ENCODE results near the gene SYT13.
"Not testable (repeated sequence)": the region's sequence is repeated elsewhere in the genome, so short reads cannot be mapped to it uniquely, and the experiment has no call there.

Gene SYT13

GRCh38 chr11:45270946-45271716 lies 15.0 kb downstream of the SYT13 start:
- no peak for DNase-seq

- DNase-seq = no peak
These were observed 16.5 kb downstream of the SYT13 start for GRCh38 chr11:45269678-45270077.

- no peak for DNase-seq
These were observed 18.4 kb downstream of the SYT13 start for GRCh38 chr11:45267652-45268299.

DNA sequence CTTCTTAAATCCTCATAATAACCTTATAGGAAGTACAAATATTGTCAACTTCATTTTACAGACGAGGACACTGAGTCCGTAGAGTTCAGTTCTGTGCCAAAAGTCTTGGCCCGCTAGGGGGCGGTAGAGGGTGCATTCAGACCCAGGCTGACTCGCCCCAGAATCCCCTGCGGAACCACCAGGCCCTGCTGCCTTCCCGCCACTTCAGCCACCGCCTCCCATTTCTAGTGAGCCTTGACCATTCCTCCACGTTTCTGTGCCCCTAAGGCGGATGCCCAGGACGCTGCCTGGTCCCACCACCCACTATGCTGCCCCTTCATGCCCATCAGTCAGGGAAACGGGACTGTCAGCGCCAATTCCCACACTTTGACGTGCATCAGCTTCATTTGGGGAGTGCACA lies 19.1 kb downstream of the SYT13 start:
- DNase-seq = peak in 1 of 2 experiments; percentile 29

DNA sequence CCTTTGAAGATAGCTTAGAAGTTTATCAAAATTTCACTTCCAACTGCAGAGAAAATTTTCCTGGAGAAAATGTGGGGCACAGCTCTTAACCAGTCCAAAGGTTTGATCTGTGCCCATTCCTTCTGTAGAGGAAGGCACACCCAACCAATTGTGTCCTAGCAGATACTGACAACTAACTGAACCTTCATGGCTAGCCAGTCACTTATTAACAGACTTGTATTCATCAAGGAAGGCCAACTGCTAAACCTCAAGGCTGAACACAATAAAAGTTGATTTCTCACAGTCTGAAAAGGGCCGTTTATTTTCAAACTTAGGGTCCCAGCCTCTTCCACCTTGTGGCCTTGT lies 19.5 kb downstream of the SYT13 start:
- no peak for DNase-seq

GRCh38 chr11:45265969-45266675 lies 20.0 kb downstream of the SYT13 start:
- no peak for DNase-seq

DNA sequence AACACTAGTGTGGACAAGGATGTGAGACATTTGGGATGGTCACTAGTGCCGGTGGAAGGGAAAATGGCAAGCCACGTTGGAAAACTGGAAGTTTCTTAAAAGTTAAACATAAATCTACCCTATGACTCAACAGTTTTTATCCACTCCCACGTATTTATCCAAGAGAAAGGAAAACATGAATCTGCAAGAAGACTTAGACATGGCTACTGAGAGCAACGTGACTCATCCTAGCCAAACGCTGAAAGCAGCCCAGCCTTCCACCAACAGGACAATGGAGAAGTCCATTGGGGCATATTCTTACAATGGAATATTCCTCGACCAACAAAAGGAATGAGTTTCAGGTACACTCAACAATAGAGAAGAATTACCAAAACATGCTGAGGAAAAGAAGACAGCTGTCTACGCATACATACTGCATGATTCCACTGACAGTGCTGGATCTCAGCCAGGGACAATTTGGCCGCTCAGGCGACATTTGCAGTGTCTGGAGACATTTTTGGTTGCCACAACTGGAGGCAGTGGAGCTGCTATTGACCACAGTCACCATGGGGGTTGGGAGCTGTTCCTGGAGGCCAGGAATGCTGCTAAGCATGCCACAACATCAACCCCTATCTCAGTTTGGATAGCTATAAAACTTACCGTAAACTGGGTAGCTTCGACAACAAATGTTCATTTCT lies 21.2 kb downstream of the SYT13 start:
- no peak for DNase-seq

DNA sequence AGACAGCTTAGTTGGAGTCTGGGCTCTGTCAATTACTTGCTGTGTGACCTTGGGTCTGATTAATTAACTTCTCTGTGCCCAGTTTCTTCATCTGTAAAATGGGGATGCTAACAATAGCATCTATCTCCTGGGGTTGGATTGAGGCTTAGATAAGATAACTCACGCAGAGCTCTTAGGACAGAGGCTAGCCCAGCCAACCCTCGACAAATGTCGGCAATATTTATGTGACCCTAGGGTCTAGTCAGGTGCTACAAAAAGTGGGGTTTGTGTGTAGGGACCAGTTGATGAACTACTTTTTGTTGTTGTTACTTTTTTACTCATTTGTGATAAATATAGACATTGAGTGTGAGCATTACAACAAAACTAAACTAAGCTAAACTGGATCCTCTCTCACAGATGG lies 22.4 kb downstream of the SYT13 start:
- no peak for DNase-seq

GRCh38 chr11:45262900-45263299 lies 23.2 kb downstream of the SYT13 start:
- no peak for DNase-seq

DNA sequence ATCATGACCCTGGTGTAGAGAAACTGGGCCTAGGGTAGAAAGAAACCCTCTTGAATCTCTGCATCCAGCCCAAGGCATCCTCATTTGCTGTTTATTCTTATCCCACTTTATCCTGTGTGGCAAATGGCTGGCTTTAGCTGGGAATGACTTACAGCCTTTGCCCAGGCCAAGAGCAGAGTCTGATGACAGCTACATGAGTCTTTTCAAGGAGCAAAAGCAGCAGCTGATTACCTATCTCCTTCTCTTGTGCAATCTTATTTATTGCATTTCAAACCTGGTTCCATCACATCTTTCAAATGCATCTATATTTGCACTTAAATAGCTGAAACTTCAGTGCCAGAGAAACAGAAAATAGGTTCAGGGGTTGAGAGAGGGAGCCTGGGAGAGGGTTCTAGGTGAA lies 26.1 kb downstream of the SYT13 start:
- DNase-seq = no peak

- DNase-seq = no peak
These were observed 26.5 kb downstream of the SYT13 start for GRCh38 chr11:45259592-45259991.

DNA sequence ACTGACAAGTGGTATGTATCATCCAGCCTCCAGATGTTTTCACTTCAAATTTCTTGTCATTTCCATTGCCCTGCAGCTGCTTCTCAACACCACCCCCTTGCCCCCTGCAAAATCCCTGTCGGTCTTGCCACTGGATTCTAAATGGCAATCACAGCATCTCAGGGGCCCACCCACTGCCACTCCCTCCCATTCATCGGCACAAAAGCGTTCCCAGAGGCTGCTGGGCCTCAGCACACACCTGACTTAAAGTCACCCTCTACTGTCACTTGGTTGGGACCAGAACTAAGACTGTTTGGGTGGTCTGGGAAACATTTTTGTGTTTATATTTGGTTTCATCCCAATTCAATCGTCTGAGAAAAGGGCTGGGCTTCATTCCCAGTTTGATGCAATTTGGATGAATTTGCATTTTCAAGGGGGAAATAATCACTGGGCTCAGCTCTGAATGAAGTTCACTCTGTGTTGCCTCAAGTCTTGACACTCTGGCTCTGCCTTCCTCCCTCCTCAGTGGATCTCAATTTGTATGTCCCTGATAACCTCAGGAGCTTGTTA lies 27.1 kb downstream of the SYT13 start:
- DNase-seq = no peak

GRCh38 chr11:45254070-45254469 lies 32.1 kb downstream of the SYT13 start:
- no peak for DNase-seq

DNA sequence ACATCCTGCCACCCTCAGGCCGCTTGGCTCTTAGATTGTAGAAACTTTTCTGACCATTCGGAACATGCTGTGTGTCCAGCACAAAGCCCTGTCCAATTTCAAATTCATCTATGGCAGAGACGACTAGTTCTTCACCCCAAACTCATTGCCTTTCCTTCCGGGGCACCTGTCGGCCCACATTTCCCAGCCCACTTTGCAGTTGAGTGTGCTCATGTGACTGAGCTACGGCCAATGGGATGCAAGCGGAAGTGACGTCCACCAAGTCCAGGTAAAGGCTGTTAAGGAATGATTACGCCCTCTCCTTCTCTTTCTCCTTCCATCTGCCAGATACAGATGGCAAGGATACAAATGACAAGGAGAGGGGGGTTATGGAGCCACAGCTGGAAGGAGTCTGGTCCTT lies 32.5 kb downstream of the SYT13 start:
- no peak for DNase-seq

- no peak for DNase-seq
These were observed 33.3 kb downstream of the SYT13 start for GRCh38 chr11:45252877-45253276.

GRCh38 chr11:45252134-45252856 lies 33.8 kb downstream of the SYT13 start:
- DNase-seq = peak in 1 of 2 experiments; percentile 47

- DNase-seq = no peak
These were observed 36.0 kb downstream of the SYT13 start for GRCh38 chr11:45250035-45250718.

GRCh38 chr11:45249372-45249771 lies 36.8 kb downstream of the SYT13 start:
- not testable (repeated sequence) for DNase-seq

- DNase-seq = no peak
These were observed 37.6 kb downstream of the SYT13 start for GRCh38 chr11:45248501-45249011.

DNA sequence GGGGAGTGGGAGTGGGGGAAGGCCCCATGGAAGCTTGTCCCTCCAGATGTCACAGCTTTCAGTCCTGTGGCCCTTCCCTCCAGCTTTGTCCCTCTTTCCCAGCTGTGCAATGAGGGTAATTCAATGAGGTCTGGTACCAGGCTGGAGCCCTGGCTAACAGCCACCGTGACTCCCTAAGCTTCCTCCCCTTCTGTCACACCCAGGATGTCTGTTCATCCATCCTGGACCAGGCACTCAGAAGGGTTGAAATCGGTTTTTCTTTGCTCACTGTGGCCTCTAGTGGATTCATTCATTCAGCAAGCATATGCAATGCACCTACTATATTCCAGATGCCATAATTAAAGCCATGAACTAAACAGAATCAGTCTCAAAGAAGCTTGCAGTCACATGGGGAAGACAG lies 38.7 kb downstream of the SYT13 start:
- no peak for DNase-seq

- no peak for DNase-seq
These were observed 39.9 kb downstream of the SYT13 start for GRCh38 chr11:45246241-45246640.
